NAMALWA (cell line): ENCODE measurements around the gene DENND1A.

Experiments
- DNase-seq: peaks from one replicate; pipeline ENCODE4 v3.0.0-alpha.2; 2015; ENCODE audit warnings: low spot score

Gene DENND1A

GRCh38 chr9:123567013-123567412, 362.9 kb downstream of the DENND1A start:
- no peak for DNase-seq

GRCh38 chr9:123564652-123565051, 365.3 kb downstream of the DENND1A start:
- DNase-seq = no peak

- no peak for DNase-seq
Measured at GRCh38 chr9:123562844-123563346, 367.0 kb downstream of the DENND1A start.

- no peak for DNase-seq
Measured at GRCh38 chr9:123561046-123561445, 368.9 kb downstream of the DENND1A start.

GRCh38 chr9:123556464-123557435, 373.2 kb downstream of the DENND1A start:
- DNase-seq = no peak

- DNase-seq = no peak
Measured at GRCh38 chr9:123555646-123556045, 374.3 kb downstream of the DENND1A start.

- no peak for DNase-seq
Measured at GRCh38 chr9:123552530-123552929, 377.4 kb downstream of the DENND1A start.

- no peak for DNase-seq
Measured at GRCh38 chr9:123551734-123552133, 378.2 kb downstream of the DENND1A start.

- DNase-seq = no peak
Measured at GRCh38 chr9:123550797-123551196, 379.1 kb downstream of the DENND1A start.

GRCh38 chr9:123550012-123550411, 379.9 kb downstream of the DENND1A start:
- DNase-seq = no peak

GRCh38 chr9:123548741-123549545, 381.0 kb downstream of the DENND1A start:
- no peak for DNase-seq

- DNase-seq = peak; percentile 51
Measured at GRCh38 chr9:123544007-123544827, 385.7 kb downstream of the DENND1A start.

- DNase-seq = no peak
Measured at GRCh38 chr9:123543492-123543891, 386.4 kb downstream of the DENND1A start.

- DNase-seq = no peak
Measured at GRCh38 chr9:123542435-123543225, 387.3 kb downstream of the DENND1A start.

GRCh38 chr9:123541411-123541810, 388.5 kb downstream of the DENND1A start:
- no peak for DNase-seq

GRCh38 chr9:123540457-123540856, 389.5 kb downstream of the DENND1A start:
- no peak for DNase-seq

GRCh38 chr9:123537809-123538208, 392.1 kb downstream of the DENND1A start:
- DNase-seq = no peak

- no peak for DNase-seq
Measured at GRCh38 chr9:123536455-123536868, 393.5 kb downstream of the DENND1A start.

GRCh38 chr9:123534336-123534735, 395.6 kb downstream of the DENND1A start:
- DNase-seq = no peak

- no peak for DNase-seq
Measured at GRCh38 chr9:123530244-123530643, 399.7 kb downstream of the DENND1A start.

GRCh38 chr9:123528501-123528900, 401.4 kb downstream of the DENND1A start:
- DNase-seq = no peak
